GM18870 (cell line): ENCODE data around the gene AOC3.
"Not testable (repeated sequence)": the region's sequence is repeated elsewhere in the genome, so short reads cannot be mapped to it uniquely, and the experiment has no call there.

Source experiments
- ATAC-seq: cut with Tn5 transposase; IDR thresholded peaks from one replicate; pipeline ENCODE4 v1.9.1; 2021; ENCODE audit warnings: moderate library complexity; ENCODE audit not compliant: unreplicated experiment

Gene AOC3

GRCh38 chr17:42891539-42892152 is 40.6 kb downstream of the AOC3 start:
- no peak for ATAC-seq

DNA sequence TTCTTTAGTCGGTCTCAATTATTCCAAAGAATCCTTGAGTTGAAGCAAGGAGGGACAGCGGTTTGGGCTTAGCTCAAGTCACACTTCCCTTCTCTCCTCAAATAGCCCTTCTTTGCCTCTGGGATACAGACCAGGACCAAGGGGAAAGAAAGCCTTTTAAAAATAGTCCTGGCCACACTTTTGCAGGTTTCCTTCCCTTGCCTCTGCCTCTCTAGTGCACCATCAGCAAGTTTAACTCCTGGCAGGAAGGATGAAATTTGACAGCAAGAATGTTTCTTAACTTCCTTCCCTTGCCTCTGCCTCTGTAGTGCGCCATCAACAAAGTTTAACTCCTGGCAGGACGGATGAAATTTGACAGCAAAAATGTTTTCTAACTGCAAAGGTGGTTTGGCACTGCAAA is 42.4 kb downstream of the AOC3 start:
- no peak for ATAC-seq

- no peak for ATAC-seq
Observed at GRCh38 chr17:42894283-42895184, 43.5 kb downstream of the AOC3 start.

GRCh38 chr17:42895185-42895555 is 44.2 kb downstream of the AOC3 start:
- ATAC-seq, result no peak

DNA sequence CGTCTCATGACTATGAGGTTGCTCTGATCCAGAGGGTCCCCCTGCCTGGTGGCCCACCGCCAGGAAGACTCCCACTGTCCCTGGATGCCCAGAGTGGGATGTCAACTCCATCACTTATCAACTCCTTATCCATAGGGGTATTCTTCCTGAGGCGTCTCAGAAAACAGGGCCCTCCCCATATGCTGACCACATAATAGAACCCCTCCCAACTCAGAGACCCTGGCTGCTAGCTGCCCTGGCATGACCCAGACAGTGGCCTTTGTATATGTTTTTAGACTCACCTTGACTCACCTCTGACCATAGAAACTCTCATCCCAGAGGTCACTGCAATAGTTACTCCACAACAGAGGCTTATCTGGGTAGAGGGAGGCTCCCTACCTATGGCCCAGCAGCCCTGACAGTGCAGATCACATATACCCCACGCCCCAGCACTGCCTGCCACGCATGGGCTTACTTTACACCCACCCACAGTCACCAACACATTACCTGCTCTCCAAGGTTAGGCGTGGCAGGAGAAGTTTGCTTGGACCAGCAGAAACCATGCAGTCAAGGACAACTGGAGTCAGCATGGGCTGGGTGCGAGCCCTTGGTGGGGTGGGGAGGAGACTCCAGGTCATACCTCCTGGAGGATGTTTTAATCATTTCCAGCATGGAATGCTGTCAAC is 47.3 kb downstream of the AOC3 start:
- no peak for ATAC-seq

DNA sequence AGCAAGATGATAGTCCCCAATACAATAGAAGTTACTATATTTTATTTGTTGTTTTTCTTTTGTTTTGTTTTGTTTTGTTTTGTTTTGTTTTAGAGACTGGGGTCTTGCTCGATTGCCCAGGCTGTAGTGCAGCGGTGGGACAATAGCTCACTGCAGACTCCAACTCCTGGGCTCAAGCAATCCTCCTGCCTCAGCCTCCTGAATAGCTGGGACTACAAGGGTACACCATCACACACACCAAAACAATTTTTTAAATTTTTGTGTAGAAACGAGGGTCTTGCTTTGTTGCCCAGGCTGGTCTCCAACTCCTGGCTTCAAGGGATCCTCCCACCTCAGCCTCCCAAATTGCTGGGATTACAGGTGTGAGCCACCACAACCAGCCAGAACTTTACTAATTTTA is 49.0 kb downstream of the AOC3 start:
- not testable (repeated sequence) for ATAC-seq

- ATAC-seq, result no peak
Observed at GRCh38 chr17:42900460-42901331, 49.7 kb downstream of the AOC3 start, which contains the start of gene G6PC1. TSS of gene G6PC1 (plus strand) at chr17:42900799. CDS start at chr17:42900877, 78 bp downstream.

DNA sequence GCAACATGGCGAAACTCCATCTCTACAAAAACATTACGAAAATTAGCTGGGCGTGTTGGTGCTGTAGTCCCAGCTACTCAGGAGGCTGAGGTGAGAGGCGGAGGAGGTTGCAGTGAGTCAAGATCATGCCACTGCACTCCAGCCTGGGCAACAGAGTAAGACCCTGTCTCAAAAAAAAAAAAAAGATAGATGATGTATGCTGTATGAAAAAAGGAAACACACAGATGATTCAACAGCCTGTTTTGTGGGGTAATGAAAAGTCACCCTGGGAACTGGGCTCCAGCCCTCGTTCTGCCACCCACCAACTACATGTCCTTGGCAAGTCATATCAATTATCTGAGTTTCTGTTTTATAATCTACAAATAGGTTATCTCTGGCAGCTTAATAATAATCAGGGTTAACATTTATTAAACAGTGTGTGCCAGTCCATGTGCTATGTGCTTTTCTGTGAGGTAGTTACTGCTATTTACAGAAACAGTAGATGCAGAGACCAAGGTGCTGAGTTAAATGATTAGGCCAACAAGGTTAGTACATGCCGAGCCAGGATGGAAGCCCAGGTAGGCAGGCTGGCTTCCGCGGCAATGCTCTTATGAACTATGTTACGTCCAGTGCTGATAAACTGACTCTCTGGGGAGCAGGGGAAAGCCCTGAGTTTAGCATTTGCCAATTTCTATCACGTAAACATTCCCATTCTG is 50.7 kb downstream of the AOC3 start:
- no peak for ATAC-seq

- no peak for ATAC-seq
Observed at GRCh38 chr17:42904110-42904469, 53.1 kb downstream of the AOC3 start.

DNA sequence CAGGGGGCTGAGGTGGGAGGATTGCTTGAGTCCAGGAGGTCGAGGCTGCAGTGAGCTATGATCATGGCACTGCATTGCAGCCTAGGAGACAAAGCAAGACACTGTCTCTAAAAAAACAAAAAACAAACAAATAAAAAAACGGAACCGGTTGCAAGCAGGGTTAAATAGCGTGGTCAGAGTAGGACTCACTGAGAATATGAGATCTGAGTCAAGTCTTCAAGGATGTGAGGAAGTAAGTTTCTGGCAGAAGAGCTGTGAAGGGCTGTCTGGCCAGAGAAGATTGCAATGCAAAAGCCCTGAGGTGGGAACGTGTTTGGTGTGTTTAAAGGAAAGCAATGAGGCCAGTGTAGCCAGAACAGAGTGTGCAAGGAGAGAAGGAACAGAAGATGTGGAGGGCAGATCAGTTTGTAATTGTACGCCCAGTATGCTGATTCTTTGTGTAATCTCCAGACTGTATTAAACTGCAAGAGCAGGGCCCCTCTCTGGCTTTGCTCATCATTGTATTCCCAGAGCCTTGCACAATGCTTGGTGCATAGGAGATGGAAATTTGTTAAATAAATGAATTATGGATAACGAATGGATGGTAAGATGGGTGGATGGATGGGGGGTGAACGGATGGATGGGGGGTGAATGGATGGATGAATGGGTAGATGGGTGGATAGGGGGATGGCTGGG is 55.9 kb downstream of the AOC3 start:
- ATAC-seq, result no peak
